NCI-H2107 treated with DMSO at 0.1 percent for 48 hours (cell line): Measurements from ENCODE around the gene GRAMD2A.
"Not testable (repeated sequence)": the region's sequence is repeated elsewhere in the genome, so short reads cannot be mapped to it uniquely, and the experiment has no call there.

Experiments
- DNase-seq: peaks from one replicate; lab custom pipeline; 2025; ENCODE audit not compliant: unreplicated experiment; lab: John Stamatoyannopoulos, UW

Gene GRAMD2A

GRCh38 chr15:72189250-72189902 lies 8.2 kb downstream of the GRAMD2A start:
- no peak for DNase-seq

GRCh38 chr15:72184165-72184811 lies 13.3 kb downstream of the GRAMD2A start:
- DNase-seq: no peak

DNA sequence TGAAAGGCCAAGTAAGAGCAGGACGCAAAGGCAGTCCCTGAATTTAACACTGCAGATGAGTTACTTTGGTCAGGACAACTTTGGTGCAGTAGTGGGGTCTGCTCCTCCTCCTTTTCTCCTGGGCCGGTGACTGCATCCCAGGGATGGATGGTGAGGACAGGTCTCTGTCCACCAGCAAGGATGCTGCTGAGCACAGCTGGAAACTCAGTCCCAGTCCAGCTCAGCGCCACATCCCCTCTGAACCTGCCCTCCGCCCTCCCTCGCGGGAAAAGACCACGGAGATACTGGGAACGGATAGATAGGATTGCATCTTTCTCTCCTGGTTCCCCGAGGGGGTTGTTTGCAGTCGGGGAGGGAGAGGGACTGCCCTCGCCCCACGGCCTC lies 13.8 kb downstream of the GRAMD2A start:
- DNase-seq: no peak

DNA sequence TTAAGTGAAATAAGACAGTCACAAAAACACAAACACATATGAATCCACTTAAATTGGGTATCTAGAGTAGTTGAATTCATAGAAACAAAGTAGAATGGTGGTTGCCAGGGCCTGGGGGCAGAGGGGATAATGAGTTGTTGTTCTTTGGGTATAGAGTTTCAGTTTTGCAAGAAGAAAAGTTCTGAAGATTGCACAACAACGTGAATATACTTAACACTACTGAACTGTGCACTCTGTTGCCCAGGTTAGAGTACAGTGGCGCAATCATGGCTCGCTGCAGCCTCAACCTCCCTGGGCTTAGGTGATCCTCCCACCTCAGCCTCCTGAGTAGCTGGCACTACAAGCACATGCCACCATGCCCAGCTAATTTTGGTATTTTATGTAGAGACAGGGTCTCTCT lies 14.9 kb downstream of the GRAMD2A start:
- no peak for DNase-seq

DNA sequence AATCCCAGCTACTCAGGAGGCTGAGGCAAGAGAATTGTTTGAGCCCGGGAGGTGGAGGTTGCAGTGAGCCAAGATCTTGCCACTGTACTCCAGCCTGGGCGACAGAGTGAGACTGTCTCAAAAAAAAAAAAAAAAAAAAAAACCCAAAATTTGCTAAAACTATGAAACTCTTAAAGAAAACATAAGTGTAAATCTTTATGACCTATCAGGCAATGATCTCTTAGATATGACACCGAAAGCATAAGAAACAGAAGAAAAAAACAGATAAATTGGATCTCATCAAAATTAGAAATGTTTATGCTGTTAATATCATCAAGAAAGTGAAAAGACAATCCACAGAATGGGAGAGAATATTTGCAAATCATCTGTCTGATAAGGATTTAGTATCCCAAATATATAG lies 15.3 kb downstream of the GRAMD2A start:
- DNase-seq: no peak

DNA sequence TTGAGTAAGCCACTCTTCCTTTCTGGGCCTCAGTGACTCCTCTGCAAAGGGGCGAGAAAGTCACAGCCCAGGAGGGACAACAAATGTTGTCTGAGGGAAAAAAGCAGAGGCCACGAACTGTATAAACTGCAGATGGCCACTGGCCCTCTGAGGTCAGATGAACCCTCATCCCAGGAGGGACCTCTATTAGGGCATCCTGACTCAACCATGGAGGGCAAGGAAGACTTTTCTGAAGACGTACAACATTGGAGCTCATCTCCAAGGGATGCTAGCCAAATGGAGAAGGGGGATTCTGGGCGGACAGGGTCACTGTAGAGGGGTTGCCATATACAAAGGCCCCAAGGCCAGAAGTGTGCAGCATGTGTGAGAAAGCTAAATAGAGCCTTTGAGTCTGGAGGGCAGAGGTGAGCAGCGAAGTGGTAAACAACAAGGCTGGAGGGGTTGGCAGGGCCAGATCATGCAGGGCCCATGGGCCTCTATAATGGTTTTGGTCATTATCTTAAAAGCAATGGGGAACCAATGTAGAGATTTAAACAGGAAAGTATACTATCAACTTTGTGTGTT lies 16.7 kb downstream of the GRAMD2A start:
- no peak for DNase-seq

GRCh38 chr15:72179950-72180581 lies 17.5 kb downstream of the GRAMD2A start:
- no peak for DNase-seq

DNA sequence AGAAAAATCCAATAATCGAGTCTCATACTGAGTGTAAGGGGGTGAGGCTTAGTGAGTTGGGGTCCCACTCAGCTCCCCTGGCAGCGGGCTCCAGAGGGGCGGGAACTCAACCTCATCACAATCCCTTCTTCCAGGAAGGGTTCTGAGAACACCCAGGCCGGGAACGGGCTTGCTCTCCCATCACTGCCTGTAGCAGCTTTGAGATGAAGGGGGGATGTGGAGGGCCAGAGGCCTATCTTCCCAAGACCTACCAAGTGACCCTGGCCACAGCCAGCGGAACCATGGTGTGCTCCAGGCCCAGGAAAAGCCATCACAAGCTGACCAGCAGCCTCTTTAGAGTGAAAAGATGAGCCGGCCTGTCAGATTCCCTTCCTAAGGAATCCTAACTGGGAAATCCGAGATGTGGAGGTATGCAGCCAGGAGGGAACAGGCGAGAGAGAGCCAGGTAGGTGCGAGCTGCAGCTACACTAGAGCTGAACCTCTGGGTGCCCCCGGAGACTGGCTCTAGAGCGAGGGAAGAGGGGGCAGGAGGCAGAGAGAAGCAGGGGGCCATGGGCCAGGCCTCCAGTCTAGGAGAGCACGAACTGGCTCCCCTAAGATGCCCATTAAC lies 18.5 kb downstream of the GRAMD2A start:
- no peak for DNase-seq

- no peak for DNase-seq
Observed at GRCh38 chr15:72176743-72177142, 20.8 kb downstream of the GRAMD2A start.

DNA sequence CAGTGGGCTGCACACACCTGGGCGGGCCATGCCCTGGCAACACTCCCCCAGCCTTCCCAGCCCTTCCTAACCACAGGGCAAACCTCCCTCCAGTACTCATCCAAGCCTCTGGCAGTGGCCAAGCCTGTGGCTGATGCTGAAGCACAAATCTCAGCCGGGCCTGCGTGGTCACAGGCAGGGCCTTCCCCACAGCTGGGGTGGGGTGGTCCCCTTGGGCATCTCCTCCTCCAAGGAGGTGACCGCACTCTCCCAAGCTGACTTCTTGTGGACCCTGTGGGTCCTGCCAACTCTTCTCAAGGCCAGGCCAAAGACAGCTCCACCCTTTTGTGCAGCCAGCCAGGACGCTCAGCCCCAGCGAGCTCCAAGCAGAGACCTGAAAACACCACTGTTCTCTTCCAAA lies 21.4 kb downstream of the GRAMD2A start:
- no peak for DNase-seq

DNA sequence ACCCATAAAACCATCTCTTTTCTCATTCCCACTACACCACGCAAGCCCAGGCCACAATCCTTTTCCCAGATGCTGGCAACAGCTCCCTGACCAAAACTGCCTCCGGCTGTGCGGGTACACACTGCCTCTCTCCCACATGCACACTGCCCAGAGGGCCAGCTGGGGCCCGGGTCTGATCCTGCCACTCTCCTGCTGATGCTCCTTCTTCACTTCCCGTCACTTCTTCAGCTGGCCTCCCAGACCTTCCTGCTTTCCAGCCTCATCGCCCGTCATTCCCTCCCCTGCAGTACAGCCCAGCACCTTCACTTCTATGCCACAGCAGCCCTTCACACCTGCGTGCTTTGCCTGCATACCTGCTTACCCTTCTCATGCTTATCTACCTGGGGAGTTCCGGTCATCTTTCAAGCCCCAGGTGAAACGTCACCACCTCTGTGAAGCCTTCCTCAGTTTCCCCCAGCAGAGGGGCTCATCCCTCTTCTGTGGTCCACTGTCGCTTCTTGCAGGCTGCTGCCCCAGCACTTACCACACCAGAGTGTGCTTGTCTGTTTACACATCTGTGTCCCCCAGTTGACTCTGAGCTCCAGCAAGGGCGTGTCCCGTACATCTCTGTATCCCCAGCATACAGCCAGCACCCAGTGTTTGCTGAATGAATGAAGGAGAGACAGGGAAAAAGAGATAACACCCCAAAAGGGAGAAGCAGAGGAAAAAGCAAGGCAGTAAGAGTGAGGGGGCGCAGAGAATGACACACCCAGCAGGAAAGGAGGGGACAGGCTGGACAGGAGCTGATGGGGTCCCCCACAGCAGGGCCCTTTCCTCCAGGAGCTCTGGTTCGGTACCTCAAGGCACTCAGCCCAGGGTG lies 22.2 kb downstream of the GRAMD2A start:
- DNase-seq: no peak

DNA sequence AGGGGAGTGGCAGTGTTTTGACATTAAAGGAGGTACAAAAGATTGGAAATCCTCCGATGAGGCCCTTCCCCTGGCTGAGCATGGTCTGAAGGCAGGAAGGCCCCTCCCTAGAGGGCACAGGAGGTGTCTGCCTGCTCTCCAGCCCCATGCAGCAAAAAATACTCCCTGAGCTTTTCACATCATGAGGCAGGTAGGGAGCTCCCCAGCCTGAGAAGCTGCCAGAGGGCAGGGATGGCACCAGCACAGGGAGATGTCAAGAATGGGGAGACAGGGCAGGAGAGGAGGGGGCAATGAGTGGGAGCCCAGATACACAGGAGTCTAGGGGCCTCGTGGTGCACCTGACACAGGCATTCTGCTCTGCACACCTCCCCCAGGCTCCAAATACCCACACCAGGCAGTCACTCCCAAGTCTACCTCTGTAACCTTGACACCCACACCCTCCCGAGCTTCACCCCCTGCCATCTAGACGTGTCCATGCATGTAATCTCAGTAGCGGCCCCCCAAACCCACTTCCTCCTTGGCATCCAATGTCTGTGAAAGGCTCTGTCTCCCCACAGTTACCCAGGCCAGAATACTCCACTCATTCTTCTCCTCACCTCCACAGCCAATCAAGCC lies 22.9 kb downstream of the GRAMD2A start:
- DNase-seq: no peak

DNA sequence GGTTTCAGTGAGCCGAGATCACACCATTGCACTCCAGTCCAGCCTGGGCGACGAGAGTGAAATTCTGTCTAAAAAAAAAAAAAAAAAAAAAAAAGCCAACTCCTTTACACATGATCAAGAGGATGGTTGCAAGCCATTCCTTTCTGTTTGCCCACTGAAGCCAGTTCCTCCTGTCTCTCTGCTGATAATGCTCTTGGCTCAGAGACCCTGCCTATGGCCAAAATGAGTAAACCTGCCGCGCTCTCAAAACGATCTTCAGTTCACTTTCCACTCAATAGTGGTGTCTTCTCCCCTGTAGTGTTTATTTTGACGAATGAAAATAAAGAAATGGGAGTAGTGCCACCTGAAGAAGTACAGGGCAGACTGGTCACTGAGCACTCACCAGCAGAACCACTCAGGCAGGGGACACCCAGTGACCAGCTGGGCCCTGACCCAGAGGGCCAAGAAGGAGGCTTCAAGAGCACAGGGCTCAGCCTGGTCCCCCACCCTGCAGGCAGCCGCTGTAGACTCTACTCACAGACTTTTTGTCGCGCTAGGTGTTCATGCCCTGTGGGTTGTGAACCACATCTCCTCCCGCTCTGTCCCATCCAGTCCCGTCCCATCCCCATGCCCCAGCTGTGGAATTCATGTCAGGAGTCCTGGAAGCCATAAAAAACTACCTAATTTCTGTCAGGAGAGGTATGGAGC lies 23.6 kb downstream of the GRAMD2A start:
- no peak for DNase-seq

DNA sequence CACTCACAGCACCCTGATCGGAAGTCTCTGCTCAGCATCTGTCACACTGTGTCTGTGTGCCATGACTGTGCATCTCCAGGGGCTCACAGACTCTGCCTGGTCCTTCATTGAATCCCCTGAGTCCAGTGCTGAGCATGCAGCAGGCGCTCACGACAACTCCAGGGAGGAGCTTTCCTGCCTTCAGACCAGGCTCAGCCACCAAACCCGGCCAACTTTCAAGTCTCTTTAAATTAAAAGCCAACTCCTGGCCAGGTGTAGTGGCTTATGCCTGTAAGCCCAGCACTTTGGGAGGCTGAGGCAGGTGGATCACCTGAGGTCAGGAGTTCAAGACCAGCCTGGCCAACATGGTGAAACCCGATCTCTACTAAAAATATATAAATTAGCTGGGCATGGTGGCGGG lies 24.2 kb downstream of the GRAMD2A start:
- DNase-seq: no peak

DNA sequence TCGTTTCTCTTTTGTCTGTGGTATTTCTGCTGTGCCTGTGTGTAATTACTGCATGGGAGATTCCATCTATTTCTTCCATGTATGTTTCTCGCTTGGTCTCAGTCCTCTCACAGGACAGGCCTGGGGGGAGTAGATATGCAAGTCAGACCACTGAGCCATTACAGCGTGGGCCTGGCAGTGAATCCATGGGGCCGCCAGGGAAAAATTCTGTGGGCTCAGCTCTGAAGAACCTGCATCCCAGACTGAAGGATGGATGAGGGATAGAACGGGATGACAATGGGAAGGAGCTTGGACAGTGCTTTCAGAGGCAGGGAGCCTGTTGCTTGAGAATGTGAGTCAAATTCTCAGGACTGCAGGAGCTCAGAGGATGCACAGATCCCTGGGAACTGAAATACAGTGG lies 24.8 kb downstream of the GRAMD2A start:
- no peak for DNase-seq

DNA sequence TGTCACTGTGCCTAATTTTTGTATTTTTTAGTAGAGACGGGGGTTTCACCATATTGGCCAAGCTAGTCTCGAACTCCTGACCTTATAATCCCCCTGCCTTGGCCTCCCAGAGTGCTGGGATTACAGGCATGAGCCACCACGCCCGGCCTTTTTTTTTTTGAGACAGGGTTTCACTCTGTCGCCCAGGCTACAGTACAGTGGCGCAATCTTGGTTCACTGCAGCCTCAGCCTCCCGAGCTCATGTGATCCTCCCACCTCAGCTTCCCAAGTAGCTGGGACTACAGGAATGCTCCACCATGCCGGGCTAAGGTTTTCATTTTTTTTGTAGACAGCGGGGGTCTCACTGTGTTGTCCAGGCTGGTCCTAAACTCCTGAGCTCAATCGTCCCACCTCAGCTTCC lies 25.6 kb downstream of the GRAMD2A start:
- not testable (repeated sequence) for DNase-seq

DNA sequence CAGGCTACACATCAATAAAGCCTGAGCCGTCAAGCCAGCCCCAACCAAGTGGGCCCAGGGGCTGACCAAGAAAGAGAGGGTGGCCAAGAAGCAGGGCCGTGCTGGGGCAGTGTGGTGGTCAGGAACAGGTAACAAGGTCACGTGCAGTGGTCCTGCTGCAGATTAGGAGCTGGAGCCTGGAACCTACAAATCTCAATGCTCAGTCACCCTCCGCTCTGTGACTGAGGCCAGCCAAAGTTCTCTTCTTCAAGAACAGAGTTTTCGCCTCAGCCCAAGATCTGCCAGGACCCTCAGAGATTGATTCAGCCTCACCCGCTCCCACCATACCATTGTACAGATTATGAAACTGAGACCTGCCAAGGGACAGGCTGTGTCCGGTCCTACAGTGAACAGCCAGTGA lies 26.9 kb downstream of the GRAMD2A start:
- DNase-seq: no peak

- DNase-seq: no peak
Observed at GRCh38 chr15:72169921-72170611, 27.5 kb downstream of the GRAMD2A start.

DNA sequence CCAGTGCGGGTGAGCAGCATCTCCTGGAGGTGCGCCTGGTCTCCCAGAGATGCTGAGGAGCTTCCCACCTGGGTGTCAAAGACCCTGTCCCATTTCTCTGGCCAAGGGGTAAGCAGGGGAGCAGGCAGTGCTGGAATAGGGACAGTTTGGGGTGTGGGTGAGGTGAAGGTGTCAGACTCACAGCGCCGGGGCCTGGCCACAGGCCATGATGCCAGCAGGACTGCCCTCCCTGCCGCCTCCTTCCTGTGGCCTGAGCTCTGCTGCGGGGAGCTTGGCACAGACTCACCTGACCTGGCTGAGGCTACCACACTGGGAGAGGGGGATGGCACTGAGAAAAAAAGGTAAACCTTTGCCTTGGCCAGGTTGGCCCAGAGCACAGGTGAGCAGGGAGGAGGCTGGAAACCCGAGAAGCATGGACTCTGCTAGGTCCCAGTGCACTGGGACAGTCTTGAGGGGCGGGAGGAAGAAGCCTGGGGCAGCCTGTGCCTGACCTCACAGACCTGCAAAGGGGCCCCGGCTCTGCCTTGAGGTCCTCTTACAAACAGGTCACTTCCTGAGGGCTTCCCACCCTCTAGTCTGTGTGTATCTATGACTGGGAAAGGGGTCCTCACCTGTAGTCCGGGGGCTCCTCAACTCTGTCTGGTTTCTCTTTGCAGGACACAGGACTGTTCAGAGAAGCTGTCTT lies 28.2 kb downstream of the GRAMD2A start:
- DNase-seq: no peak
